Ecto neural progenitor cell (in vitro differentiated cells): ENCODE data around the gene ACBD4.
A peak's percentile ranks its signal among the peaks of the same experiment; 100 is the strongest.

Source experiments
- DNase-seq: peaks from one replicate; pipeline ENCODE4 v3.0.0-alpha.2; 2018; ENCODE audit warnings: low spot score

The ACBD4 gene

DNA sequence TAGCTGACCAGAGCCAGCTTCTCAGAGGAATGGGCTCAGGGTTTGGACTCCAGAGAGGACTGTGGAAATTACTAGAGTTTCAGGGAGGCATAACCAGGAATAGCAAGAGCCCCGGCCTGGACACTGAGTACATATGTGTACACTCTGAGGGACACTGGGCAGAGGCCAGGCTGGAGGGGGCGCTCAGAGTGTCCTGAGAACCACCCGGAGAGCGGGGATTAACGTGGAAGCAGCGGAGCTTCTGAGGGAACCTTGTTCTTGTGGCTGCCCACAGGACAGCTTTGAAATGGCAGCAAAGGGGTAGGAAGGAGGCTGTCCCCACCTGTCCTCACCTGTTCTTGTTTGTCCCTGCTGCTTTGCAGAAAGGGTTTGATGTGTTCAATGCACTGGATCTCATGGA lies 31.0 kb upstream of the ACBD4 start:
- no peak for DNase-seq

- DNase-seq, result no peak
These were observed 30.4 kb upstream of the ACBD4 start for GRCh38 chr17:45104907-45105624.

GRCh38 chr17:45106096-45106495 lies 29.4 kb upstream of the ACBD4 start:
- no peak for DNase-seq

GRCh38 chr17:45106582-45106981 lies 28.9 kb upstream of the ACBD4 start:
- no peak for DNase-seq

- DNase-seq, result no peak
These were observed 28.0 kb upstream of the ACBD4 start for GRCh38 chr17:45107293-45108010.

GRCh38 chr17:45108051-45108450 lies 27.4 kb upstream of the ACBD4 start:
- DNase-seq, result no peak

DNA sequence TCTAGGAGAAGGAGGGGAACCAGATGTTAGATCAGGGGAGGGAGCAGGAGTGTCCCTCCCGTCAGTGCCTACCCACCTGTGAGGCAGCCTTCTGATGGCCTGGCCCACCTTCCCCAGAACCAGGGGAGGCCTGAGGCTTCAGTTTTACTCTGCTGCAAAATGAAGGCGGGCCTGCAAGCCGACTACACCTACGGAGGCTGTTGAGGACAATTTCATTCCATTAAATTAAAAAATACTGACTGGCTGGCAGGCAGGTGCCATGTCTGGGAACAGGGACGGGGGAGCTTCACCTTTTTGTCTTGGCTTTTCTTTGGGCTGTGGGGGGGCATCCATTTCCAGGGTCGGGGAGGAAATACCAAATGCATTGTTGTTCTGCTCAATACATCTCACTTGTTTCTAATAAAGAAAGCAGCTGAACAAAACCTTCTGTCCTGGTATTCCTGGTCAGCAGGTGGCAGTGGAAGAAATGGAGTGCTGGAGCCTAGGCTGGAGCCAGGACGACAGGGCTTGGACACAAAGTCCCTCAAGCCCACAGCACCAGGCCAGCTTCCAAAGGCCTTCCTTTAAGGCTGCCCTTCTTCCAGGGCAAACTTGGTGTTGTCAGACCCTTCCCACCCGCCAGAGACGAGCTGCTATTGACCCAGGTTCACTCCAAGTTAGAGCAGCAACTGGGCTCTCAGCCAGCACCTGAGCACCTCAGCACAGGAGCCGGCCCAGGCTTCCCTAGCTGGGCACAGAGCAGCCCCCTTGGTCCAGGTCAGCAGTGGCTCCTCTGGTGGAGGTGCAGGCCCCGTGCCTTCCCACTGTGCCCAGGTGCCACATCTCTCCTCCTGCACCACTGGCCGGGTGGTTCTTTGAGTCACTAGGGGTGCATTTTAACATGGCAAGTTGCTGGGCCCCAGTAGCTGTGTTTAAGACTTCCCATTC lies 26.6 kb upstream of the ACBD4 start:
- no peak for DNase-seq

DNA sequence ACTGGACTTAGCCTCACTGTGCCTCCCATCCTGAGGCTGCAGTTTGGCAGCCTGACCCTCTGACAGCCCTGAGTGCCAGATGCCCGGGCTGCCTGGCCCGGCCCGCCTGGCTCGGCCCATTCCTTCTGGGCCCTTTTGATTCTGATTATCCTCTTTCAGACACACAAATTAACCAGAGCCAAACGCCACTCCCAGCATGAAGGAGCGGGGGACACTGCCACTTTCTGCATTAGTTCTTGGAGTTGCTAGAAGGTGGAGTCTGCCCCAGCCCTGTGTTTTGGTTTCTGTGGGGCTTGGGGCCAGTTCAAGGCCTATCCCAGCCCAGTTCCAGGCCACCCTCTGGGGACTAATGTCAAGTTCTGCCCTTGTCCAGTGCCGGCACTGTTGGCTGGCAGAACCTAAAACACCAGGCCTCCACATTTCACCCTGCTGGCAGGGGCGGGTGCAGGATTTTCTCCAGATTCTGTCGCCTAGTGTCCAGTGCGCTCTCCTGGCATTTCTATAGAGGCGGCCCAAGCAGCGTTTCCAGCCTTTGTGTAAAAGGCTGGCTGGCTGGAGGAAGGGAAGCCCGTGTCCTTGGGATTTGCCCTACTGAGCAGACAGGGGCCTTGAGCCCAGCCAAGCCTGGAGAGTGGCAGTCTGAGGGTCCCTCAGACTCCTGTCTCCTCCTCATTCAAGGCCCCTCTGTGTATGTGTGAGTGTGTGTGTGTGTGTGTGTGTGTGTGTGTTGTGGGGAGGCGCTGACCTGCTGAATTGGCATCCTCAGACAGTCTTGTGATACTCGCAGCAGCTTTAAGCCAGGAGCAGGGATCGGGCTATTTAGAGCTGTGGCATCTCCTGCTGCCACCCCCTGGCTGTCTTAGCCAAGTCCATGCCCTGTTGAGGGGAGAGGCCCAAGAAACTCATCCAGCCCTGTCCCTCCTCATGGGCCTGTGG lies 24.5 kb upstream of the ACBD4 start:
- no peak for DNase-seq

GRCh38 chr17:45111850-45112249 lies 23.6 kb upstream of the ACBD4 start:
- no peak for DNase-seq

- no peak for DNase-seq
These were observed 22.7 kb upstream of the ACBD4 start for GRCh38 chr17:45112559-45113423.

- no peak for DNase-seq
These were observed 22.1 kb upstream of the ACBD4 start for GRCh38 chr17:45113424-45113754.

GRCh38 chr17:45114117-45114932 lies 21.2 kb upstream of the ACBD4 start:
- no peak for DNase-seq

DNA sequence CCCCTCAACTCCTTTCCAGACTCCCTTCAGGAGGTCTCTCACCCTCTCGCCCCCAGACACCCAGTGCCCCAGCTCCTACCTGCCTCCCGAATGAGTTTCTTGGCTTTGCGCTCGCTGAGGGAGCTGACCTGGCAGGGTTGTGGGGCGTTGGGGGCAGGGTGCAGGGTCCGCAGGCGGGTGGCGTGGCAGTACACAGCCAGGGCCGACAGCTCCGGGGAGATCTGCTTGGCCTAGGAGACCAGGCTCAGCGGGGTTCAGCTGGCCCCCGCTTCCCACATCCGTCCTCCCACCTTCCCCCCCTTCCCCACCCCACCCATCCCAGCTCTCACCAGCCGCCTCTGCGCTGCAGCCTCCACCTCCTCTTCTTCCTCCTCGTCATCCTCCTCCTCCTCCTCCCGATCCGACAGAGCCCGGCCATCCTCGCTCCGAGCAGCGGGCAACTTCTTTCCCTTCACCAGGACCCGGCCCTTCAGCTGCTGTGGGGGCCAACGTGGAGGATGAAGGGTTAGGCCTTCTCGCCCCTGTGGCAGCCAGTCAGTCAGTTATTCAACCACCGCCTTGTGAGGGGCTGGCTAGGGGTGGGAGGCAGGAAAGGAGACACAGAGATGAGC lies 20.4 kb upstream of the ACBD4 start:
- DNase-seq, result no peak

DNA sequence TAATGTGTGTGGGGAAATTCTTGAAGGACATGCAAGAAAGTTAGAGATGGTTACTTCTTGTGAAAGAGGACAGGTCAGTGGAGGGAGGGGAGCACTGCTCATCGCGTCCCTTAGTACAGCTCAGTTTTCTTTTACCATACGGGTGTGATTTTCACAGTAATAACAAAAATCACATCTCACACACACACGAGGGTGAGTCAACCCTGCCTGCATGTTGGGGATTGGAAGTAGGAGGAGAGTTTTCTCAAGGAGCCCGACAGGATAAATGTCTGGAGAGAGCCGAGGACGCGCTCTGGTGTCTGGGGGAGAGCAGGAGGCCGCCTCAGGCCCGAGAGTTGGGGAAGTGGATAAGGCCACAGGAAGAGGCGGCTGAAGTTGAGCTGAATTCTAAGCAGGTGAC lies 19.6 kb upstream of the ACBD4 start:
- DNase-seq, result no peak

DNA sequence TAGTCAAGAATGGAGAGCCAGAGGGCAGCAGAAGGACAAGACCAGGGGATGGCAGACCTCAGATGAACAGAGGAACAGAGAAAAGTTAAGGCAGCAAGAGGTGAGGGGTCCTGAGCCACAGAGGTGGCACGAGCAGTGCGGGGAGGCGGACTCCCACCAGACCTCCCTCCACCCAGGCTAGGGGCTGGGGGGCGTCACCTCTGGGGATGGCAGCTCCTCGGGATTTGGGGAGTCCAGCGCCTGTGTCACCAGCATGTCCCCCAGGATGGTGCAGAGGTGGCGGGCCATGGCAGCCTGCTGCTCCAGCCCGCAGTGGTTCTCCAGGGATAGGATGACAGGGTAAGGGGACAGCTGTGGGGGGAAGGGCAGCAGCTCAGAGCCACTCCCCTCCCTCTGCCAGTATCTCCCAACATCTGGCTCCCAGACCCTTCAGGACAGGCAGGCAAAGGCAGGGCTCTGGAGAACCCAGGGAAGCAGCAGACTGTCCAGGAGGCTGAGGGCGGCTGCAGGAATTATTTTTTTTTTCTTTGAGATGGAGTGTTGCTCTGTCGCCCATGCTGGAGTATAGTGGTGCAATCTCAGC lies 19.0 kb upstream of the ACBD4 start:
- peak; percentile 55 for DNase-seq

DNA sequence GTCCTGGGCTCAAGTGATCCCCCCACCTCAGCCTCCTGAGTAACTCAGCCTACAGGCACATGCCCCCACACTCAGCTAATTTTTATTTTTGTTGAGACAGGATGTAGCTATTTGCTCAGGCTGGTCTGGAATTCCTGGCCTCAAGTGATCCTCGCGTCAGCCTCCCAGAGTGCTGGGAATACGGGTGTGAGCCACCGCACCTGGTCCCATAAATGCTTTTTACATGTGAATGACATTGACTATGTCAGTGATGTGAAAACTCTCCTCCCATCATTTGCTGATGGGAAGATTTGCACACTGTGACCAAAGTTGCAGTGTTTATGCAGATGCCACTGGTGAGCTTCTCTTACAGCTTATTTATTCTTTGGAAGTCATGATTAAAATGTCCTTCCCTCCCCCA lies 18.2 kb upstream of the ACBD4 start:
- no peak for DNase-seq

GRCh38 chr17:45117848-45118646 lies 17.4 kb upstream of the ACBD4 start:
- DNase-seq, result no peak

DNA sequence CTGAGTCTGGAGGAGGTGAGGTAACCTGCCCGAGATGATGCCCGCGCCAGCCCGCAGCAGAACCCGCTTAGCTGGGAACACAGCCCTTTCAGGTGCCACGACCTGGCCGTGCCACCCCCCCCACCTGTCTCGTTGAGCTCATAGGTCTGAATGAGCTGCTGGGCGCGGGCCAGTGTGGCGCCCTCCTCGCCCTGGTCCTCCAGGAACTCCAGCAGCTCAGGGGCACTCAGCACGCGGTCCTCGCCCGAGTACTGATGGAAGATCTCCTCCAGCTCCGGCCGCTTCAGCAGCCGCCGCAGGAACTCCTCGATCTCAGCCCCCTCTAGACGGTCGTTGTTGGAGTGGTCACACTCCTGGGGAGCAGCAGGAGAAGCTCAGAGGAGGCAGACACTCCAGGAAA lies 16.8 kb upstream of the ACBD4 start:
- DNase-seq, result no peak
